Urinary bladder (tissue), 4 donors: ENCODE results near the gene SND1. TPM values are rescaled to one million over a fixed set of nuclear protein-coding genes. Genes with fewer than 3 reads are reported as not detected.

Source experiments
- DNase-seq: peaks from one replicate; pipeline ENCODE4 v3.0.0-alpha.2; 2015; ENCODE audit errors: extremely low spot score
- H3K27ac ChIP-seq: one replicate; pipeline ENCODE4 v1.5.1; 2013; ENCODE audit warnings: low read depth, mild to moderate bottlenecking, moderate library complexity
- H3K36me3 ChIP-seq: one replicate; pipeline ENCODE4 v1.6.1; 2013; ENCODE audit warnings: mild to moderate bottlenecking, moderate library complexity; ENCODE audit not compliant: insufficient read depth
- H3K4me1 ChIP-seq: one replicate; pipeline ENCODE4 v1.6.1; 2013; ENCODE audit warnings: mild to moderate bottlenecking, moderate library complexity; ENCODE audit not compliant: insufficient read depth
- H3K4me3 ChIP-seq: one replicate; pipeline ENCODE4 v1.5.1; 2013; ENCODE audit warnings: low read depth, low read length
- WGBS: extraction: QIAGEN DNeasy Blood & Tissue Kit; methylation state at CpG from one replicate; pipeline ENCODE4 v1.1.7; 2013; 5-methylcytosine and 5-hydroxymethylcytosine counted together
- polyA plus RNA-seq: library from polyadenylated mRNA; stranded (reverse); fragments of 200-250 nt; gene quantifications from one replicate; pipeline ENCODE4 v1.2.3, GENCODE V29; 2013
- total RNA-seq: library from RNA; depleted of rRNA; stranded (reverse); fragments of >200 nt; gene quantifications from one replicate; pipeline ENCODE4 v1.2.3, GENCODE V29; 2014
- donor health status: healthy with polysubstance abuse.
- donor health status: healthy.

The SND1 gene
- total and polyA plus RNA-seq, 2 donors: 89.8 to 102 TPM

DNA sequence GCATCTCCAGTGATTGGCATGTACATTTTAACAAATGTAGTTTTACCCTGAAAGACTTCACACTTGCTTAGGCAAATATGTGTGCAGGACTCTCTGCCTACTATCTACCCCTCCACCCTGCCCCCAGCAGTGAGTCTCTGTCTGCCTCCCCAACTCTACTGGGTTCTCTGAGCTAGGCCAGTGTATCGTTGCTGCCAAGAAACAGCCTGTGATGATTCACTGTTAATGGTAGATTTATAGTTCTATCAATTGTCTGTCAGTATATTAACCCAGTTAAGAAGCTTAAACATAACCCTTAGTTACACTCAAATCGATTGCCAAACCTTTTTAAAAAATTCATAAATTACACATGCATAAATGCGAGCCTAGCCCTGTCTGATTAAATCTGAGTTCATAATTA is 137.0 kb downstream of the SND1 start:
- DNase-seq: no peak
- Histone ChIP-seq H3K4me3 (no peak overlapping the region), H3K36me3 (no peaks in the 10 kb centered on the region), H3K4me1 (no peaks in the 10 kb centered on the region), H3K27ac (no peak overlapping the region)
- WGBS: 87% methylated on average over 3 of the region's 3 CpGs

DNA sequence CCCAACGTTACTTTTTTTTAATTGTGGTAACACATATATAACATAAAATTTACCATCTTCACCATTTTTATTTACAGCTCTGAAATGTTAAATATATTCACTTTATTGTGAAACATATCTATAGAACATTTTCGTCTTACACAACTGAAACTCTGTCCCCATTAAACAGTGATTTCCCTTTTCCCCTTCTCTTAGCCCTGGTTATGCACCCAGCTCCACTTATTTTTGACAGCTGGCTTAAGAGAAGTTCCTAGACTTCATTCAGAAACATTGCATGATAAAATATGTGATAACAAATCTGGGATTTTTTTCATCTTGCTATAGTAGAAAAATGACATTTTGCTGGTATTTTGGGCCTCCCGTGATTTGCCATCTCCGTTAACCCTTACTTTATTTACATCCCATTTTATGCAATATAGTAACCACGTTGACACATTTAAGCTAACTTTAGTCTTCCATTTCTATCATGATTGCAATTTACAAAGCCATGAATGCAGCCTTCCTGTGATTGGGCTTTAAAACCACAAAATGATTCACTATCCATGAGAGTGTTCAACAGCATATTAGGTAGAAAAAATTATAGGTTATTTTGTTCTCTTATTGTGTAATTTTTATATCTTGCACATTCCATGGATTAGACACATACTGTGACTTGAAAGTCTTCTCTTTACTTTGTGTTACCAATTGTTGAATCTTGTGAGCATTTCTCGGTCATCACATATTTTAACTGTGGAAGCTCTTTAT is 139.6 kb downstream of the SND1 start:
- Histone ChIP-seq H3K4me3 (no peak overlapping the region), H3K36me3 (no peaks in the 10 kb centered on the region), H3K4me1 (no peaks in the 10 kb centered on the region), H3K27ac (no peak overlapping the region)
- WGBS: 92% methylated on average over 6 of the region's 6 CpGs
- DNase-seq: no peak

DNA sequence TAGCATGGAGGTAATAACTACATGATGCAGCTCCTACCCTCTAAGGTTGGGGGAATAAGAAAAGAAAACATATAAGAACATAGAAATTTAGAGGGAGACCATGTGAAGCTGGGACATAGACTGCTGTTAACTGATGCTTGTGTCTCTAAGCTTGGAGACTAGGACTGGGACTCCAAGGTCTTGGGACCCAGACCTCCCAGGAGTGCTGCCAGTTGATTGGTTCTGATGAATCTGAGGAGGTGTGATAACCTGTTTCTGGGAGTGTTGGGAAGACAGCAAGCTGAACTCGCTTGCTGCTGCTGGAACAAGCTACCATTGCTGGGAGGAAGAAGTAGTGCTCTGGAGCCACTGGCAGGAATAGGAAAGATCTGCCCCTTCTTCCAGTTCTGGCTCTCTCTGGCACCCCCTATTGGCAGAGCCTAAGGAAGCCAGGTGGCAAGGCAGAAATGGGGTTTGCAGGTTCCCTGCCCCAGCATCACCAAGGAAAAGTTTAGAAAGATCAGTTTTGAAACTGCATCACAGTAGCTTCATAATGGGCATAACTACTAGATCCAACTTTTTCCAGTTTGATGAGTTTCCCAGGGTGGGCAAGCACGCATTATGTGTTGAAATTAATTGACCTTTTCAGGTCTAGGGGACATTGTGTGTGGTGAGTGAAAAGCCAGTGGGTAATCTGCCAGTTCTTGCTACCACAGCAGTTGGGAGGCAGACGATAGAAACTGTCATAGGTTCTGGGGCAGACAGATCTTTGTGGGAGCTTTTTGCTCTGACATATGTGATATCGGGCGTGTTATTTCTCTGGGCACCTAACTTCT is 140.7 kb downstream of the SND1 start:
- Histone ChIP-seq H3K27ac (no peak overlapping the region), H3K4me1 (no peaks in the 10 kb centered on the region), H3K36me3 (no peaks in the 10 kb centered on the region), H3K4me3 (no peak overlapping the region)
- no peak for DNase-seq
- 96% methylated on average over 5 of the region's 5 CpGs for WGBS

DNA sequence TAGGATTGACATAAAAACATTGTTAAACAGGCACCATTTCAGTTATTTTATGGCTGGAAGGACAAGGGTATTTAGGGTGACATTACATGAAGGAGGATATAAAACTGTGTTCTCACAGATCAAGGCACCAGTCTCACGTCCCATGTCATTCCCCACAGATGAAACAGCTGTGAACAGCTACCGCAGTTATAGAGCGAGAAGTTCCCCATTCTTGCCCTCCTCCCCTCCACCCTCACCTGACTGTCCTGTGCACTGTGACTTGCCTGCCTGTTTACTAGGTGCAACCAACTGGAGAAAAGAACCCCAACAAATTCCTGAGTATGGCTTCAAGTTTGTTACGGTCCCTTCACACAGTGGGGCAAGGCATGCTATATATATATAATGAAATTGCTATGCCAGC is 141.6 kb downstream of the SND1 start:
- WGBS: 94% methylated on average over 4 of the region's 4 CpGs
- H3K36me3 ChIP-seq: no peaks in the 10 kb centered on the region
- DNase-seq: no peak

DNA sequence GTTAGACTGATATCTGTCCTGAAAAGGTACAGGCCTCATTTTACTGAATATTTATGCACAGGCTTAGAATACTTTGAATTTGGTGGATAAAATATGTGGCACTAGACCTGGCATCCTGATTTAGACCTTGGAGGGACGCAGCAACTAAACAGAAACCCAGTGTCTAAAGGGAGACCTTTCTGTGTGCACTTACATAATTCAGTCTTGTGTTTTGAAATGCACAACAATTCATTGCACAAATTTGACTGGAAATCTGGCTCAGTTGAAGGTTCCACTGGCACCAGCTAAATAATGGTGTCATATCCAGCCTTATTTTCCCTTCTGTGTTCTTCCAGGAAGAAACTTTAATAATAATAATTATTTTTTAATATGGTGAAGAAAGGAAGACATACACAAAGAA is 142.1 kb downstream of the SND1 start:
- Histone ChIP-seq H3K4me1 (no peaks in the 10 kb centered on the region), H3K36me3 (no peaks in the 10 kb centered on the region), H3K4me3 (no peak overlapping the region), H3K27ac (no peak overlapping the region)
- WGBS: 81% methylated on average over 1 of the region's 1 CpG
- DNase-seq: no peak

More for the DNA sequence above, 141.6 kb downstream of the SND1 start:
- no peak overlapping the region for H3K4me3 ChIP-seq
- no peaks in the 10 kb centered on the region for H3K4me1 ChIP-seq
- no peak overlapping the region for H3K27ac ChIP-seq

DNA sequence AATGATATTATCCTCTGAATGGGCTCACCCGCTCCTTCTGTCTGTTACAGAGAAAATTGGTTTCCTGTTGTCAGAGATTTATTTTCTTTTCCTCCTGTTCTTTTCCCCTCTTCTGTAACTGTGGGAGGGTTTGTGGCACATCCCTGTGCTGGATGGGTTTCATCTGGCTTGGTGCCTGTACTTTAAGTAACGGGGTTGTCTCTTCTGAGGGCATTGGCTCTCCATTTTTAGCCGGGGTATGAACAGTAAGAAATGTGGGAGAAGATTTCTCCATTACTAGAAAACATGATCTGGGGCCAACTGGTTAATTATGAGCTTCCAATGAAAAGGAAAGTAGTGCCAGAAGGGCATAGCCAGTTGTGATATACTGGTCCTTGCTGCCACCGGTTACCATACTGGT is 142.6 kb downstream of the SND1 start:
- Histone ChIP-seq H3K4me3 (no peak overlapping the region), H3K36me3 (no peaks in the 10 kb centered on the region), H3K4me1 (no peaks in the 10 kb centered on the region), H3K27ac (no peak overlapping the region)
- no peak for DNase-seq
- 73% methylated on average over 4 of the region's 4 CpGs for WGBS

DNA sequence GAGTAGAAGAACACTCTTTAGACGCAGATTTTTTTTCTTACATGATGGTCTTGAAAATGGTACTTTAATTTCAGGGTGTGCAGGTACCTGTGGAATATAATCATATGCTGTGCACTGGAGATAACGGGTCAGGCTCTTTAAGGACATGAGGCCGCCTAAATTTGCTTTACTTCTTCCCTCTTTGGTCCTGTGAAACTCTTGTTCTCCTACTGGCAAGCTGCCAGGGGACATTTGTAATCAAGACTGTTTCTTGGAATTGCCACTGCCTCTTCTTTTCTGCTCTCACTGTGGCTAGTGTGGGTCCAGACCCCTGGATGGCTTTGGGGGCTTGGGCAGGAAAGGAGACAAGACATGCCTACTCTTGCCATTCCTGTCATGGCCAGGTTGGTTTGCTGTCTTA is 146.0 kb downstream of the SND1 start:
- H3K27ac ChIP-seq: no peak overlapping the region
- 68% methylated on average over 3 of the region's 3 CpGs for WGBS

DNA sequence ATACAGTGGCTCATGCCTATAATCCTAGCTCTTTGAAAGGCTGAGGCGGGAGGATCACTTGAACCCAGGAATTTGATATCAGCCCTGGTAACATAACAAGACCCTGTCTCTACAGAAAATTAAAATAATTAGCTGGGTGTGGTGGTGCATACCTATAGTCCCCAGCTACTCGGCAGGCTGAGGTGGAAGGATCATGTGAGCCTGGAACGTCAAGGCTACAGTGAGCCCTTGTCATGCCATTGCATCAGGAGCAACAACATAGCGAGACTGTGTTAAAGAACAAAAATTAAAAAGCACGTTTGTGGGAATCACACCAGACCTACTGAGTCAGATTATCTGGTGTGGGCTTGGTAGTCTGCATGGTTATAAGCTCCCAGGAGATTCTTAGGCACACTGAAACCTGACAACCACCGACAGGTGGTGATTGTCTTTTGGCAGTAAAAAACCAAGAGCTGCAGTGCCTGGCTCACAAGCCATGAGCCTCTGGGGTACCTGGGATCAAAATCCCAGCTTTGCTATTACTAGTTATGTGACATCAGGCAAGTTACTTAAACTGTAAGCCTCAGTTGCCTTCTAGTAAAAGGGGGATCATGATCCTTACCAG is 146.9 kb downstream of the SND1 start:
- Histone ChIP-seq H3K4me1 (no peaks in the 10 kb centered on the region), H3K4me3 (no peak overlapping the region), H3K27ac (no peak overlapping the region), H3K36me3 (no peaks in the 10 kb centered on the region)
- WGBS: 93% methylated on average over 6 of the region's 6 CpGs
- no peak for DNase-seq

More for the DNA sequence above, 146.0 kb downstream of the SND1 start:
- no peaks in the 10 kb centered on the region for H3K36me3 ChIP-seq
- H3K4me1 ChIP-seq: no peaks in the 10 kb centered on the region
- no peak overlapping the region for H3K4me3 ChIP-seq
- DNase-seq: no peak

DNA sequence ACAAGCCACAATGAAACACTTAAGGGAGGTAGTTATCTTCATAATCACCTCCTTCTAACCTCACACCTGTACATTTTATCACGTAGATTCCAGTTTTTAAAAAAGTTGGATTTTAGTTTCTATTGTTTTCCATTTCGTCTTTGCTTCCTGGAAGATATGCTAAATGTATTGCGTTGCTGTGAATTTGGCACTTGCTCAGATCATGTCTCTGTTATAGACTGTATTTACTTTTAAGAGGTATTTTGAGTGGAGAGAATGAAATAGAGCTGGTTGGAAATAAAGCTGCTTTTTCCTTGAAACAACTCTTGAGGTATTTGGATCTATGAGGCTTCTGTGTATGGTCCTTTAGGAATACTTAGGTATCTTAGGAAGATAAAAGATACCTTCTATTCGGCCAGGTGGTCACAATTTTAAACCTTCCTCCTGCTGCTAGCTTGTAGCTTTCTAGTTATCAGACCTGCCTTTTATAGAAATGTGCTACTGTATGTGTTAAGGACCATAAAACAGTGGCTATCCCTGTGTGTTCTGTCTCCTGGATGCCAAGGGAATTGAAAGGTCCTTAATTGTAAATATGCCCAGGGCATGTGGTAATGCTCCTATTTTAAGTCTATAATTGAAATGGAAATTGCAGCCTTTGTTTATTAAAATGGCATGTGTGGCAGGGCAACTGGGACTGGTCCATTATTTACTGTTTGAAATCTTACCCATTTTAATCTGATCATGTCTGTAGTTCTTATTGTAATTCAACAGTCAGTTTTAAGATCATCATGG is 147.7 kb downstream of the SND1 start:
- Histone ChIP-seq H3K4me1 (no peaks in the 10 kb centered on the region), H3K4me3 (no peak overlapping the region), H3K27ac (no peak overlapping the region), H3K36me3 (no peaks in the 10 kb centered on the region)
- no peak for DNase-seq
- WGBS: 83% methylated on average over 4 of the region's 4 CpGs

DNA sequence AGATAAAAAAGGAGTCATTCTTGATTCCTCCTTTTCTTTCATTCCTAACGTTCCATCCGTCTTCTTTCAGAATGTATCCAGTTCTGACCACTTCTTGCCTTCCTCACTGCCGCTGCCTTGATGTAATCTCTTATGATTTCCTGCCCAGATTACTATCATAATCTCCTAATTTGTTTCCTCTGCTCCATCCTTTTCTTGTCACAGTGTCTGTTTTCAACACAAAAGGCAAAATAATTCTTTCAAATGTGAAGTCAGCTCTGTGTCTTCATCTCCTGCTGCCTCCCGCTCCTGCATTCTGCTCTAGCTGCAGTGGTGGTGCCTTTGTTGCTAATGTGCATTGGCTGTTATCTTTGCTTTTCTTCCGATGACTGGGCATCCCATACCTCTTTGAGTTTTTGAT is 150.9 kb downstream of the SND1 start:
- no peak for DNase-seq
- Histone ChIP-seq H3K4me3 (no peak overlapping the region), H3K36me3 (no peaks in the 10 kb centered on the region), H3K27ac (no peak overlapping the region), H3K4me1 (no peaks in the 10 kb centered on the region)
- 87% methylated on average over 5 of the region's 5 CpGs for WGBS

DNA sequence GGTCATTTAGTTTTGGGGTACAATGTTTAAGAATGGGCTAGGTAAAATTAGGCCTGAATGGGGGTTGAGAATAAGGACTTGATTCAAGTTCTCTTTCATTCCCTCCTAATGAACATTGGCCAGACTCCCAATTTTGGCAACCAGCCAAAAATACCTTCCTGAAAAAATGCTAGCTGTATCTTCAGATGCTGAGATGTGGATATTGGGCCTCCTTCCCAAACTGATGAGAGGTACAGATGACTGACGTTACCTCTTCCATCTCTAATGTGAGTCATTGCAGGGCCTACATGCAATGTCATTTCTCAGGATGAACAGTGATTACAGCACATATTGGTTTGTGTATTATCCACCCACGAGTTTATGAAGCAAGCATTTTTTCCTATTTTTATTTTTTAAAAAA is 151.6 kb downstream of the SND1 start:
- no peak overlapping the region for H3K4me3 ChIP-seq
- H3K36me3 ChIP-seq: no peaks in the 10 kb centered on the region
- no peak for DNase-seq
- H3K4me1 ChIP-seq: no peaks in the 10 kb centered on the region
- WGBS: 78% methylated on average over 2 of the region's 2 CpGs
- H3K27ac ChIP-seq: no peak overlapping the region

DNA sequence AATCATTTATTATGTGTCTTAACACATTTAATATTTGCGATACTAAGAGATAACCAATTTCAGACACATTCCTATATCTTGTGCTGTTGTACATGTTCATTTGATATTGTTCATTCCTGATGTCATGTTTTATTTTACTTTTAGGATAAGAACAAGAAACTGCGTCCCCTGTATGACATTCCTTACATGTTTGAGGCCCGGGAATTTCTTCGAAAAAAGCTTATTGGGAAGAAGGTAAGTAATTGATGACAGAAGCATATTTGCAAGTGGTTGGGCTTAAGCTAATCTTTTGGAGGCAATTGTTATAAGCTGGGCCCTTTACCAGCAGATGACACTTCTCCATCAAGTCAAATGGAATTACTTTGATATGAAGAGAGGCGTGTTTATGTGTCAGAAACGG is 155.3 kb downstream of the SND1 start:
- Histone ChIP-seq H3K27ac (no peak overlapping the region), H3K36me3 (no peaks in the 10 kb centered on the region), H3K4me3 (no peak overlapping the region), H3K4me1 (no peaks in the 10 kb centered on the region)
- 75% methylated on average over 6 of the region's 6 CpGs for WGBS
- no peak for DNase-seq

DNA sequence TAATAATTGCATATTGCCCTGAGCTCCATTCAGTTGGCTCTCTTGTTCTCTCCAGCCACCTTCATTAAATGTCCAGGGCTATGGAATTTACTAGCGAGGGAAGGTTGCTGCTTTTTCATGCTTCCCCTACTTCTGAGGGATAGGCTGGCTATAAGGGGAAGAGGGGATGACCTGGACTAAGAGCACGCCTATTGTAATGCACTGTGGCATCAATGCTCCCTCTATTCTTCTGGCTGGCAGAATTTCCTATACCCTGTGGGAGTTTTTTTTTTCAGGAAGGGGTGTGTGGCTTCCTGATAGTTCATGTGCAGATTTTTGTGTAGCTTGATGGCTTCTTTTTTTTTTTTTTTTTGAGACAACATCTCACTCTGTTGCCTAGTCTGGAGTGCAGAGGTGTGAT is 155.8 kb downstream of the SND1 start:
- WGBS: 89% methylated on average over 2 of the region's 2 CpGs
- DNase-seq: no peak

More for the DNA sequence above, 155.8 kb downstream of the SND1 start:
- Histone ChIP-seq H3K4me3 (no peak overlapping the region), H3K27ac (no peak overlapping the region), H3K4me1 (no peaks in the 10 kb centered on the region), H3K36me3 (no peaks in the 10 kb centered on the region)
